Omental fat pad (tissue), 4 donors: Measurements from ENCODE around the gene IER5. TPM values are rescaled to one million over a fixed set of nuclear protein-coding genes. Genes with fewer than 3 reads are reported as not detected.

Experiments used
- ATAC-seq: fragments of 150-250 bp; one replicate; pipeline ENCODE4 v1.9.1; 2016; ENCODE audit warnings: mild to moderate bottlenecking, moderate library complexity; ENCODE audit not compliant: low FRiP score
- DNase-seq: peaks from one replicate; pipeline ENCODE4 v3.0.0-alpha.2; 2019; ENCODE audit warnings: low spot score
- CTCF ChIP-seq, 3 donors: fragments of 450-650 bp; IDR thresholded peaks; one replicate each; pipeline ENCODE4 v1.5.1; 2016 to 2017; ENCODE audit warnings: antibody characterized with exemption in 3 of 3, mild to moderate bottlenecking in 3 of 3, moderate library complexity in 2 of 3
- total RNA-seq, 4 donors: library from RNA; depleted of rRNA; stranded (reverse); fragments of >200 nt; gene quantifications; one replicate each; pipeline ENCODE4 v1.1.0, GENCODE V29; 2016

Gene IER5
- total RNA-seq, 4 donors from 2014 or later, result 6.7 to 45.4 (median 19.5) TPM

- TF ChIP-seq CTCF (IDR thresholded peaks at IDR 0.05), result no peak
- DNase-seq, result no peak
These were observed 3.0 kb downstream of the IER5 start for GRCh38 chr1:181091309-181092040.

GRCh38 chr1:181092056-181092455, 3.6 kb downstream of the IER5 start:
- DNase-seq, result no peak

More at GRCh38 chr1:181091309-181092040, 3.0 kb downstream of the IER5 start:
- ATAC-seq, result no peak

GRCh38 chr1:181092883-181093458, 4.5 kb downstream of the IER5 start:
- no peak for TF ChIP-seq CTCF (IDR thresholded peaks at IDR 0.05)
- no peak for ATAC-seq
- no peak for DNase-seq

More at GRCh38 chr1:181092056-181092455, 3.6 kb downstream of the IER5 start:
- no peak for TF ChIP-seq CTCF (IDR thresholded peaks at IDR 0.05)
- no peak for ATAC-seq

GRCh38 chr1:181094416-181095212, 6.1 kb downstream of the IER5 start:
- ATAC-seq (peak; percentile 33), DNase-seq (no peak)
- TF ChIP-seq CTCF (IDR thresholded peaks at IDR 0.05), result no peak

- ATAC-seq (no peak), DNase-seq (no peak)
- TF ChIP-seq CTCF (IDR thresholded peaks at IDR 0.05), result no peak
These were observed 6.8 kb downstream of the IER5 start for GRCh38 chr1:181095260-181095659.

GRCh38 chr1:181095763-181096184, 7.3 kb downstream of the IER5 start:
- no peak for TF ChIP-seq CTCF (IDR thresholded peaks at IDR 0.05)
- DNase-seq (no peak), ATAC-seq (no peak)
